K562 (cell line): ENCODE measurements around the gene PCMTD2.

ENCODE experiments used
- CTCF ChIP-seq, 3 experiments: IDR thresholded peaks in 2 of 3; conservative IDR thresholded peaks in 1 of 3; 2 replicates each; pipeline ENCODE4 v1.5.1; 2011 to 2012; ENCODE audit warnings: low read length in 3 of 3, mild to moderate bottlenecking in 3 of 3, control low read depth in 2 of 3, improper control_type of control experiment in 1 of 3, inconsistent platforms in 1 of 3, low read depth in 1 of 3, mixed read lengths in 1 of 3, moderate library complexity in 1 of 3; ENCODE audit not compliant: insufficient read depth in 2 of 3
- LEF1 ChIP-seq: fragments of 450-650 bp; IDR thresholded peaks from 2 replicates; pipeline ENCODE4 v1.6.1; 2016; ENCODE audit warnings: mild to moderate bottlenecking
- POLR2G ChIP-seq: fragments of 200-400 bp; formaldehyde crosslinking; IDR thresholded peaks from 2 replicates; pipeline ENCODE4 v1.6.1; 2017; ENCODE audit warnings: low read depth, mild to moderate bottlenecking, antibody characterized with exemption, low read length, moderate library complexity
- RFX5 ChIP-seq: IDR thresholded peaks from 2 replicates; pipeline ENCODE4 v1.6.1; 2011; ENCODE audit warnings: low read depth, mild to moderate bottlenecking, improper control_type of control experiment, low read length
- ZNF518B ChIP-seq: fragments of 250-450 bp; sonication (Bioruptor Pico); IDR thresholded peaks from 2 replicates; pipeline ENCODE4 v1.5.0; 2021; ENCODE audit warnings: mild to moderate bottlenecking, moderate library complexity

- no peak for TF ChIP-seq LEF1
- TF ChIP-seq CTCF (IDR thresholded peaks at IDR 0.05 in 2 of 3, conservative IDR thresholded peaks at IDR 0.05 in 1 of 3; ENCODE audit: insufficient read depth in 2 of 3, low read depth in 1 of 3, low read length in 3 of 3): no peak
- no peak for TF ChIP-seq ZNF518B (CRISPR knock-in tag)
- no peak for TF ChIP-seq POLR2G
- no peak for TF ChIP-seq RFX5
These were observed 41.4 kb upstream of the PCMTD2 start for GRCh38 chr20:64214113-64214512.
